Measurements from ENCODE around the gene SNAP23.

Gene SNAP23

DNA sequence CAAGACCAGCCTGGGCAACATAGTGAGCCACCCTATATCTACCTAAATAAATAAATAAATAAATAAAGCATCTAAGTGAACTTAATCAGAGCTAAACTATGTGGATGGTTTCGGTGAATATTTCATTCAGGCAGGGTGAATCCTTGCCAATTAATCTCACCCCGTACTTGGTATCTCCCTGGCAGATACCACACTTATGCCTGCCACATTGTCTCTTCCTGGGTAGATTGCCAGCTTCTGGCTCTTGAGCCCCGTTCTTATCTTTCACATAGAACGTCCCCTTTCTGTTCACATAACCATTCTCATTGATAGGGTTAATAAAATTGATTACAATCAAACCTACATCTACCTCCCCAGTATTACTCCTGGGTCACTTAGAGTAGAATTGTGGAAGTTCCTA is 7.0 kb downstream of the SNAP23 start:
- Histone ChIP-seq H3K4me3 (ENCODE audit: low read depth in 1 of 2, low read length in 2 of 2) (no peak overlapping the region), H3K9me3 (ENCODE audit: insufficient read depth, low read length, severe bottlenecking) (no peaks in the 10 kb centered on the region), H3K27ac (ENCODE audit: low read length) (no peak overlapping the region), H4K20me1 (ENCODE audit: insufficient read depth, low read length) (no peaks in the 10 kb centered on the region), H3K4me2 (ENCODE audit: insufficient read depth, low read length) (no peak overlapping the region), H3K4me1 (ENCODE audit: insufficient read depth, low read length) (peaks cover 8% of the 10 kb centered on the region; the same call in 1 of the 2 replicates), H3K79me2 (ENCODE audit: insufficient read depth, low read length) (peaks cover 54% of the 10 kb centered on the region), H3K36me3 (ENCODE audit: insufficient read depth, low read length) (no peaks in the 10 kb centered on the region), H2AFZ (ENCODE audit: low read depth, low read length) (no peak overlapping the region), H3K27me3 (ENCODE audit: insufficient read depth, low read length, poor library complexity) (no peaks in the 10 kb centered on the region), H3K9ac (ENCODE audit: low read depth, low read length) (no peak overlapping the region)
- no peak for TF ChIP-seq EZH2 (IDR thresholded peaks at IDR 0.05; ENCODE audit: borderline replicate concordance, low read depth, low read length, severe bottlenecking)
- TF ChIP-seq, protein P1, sequence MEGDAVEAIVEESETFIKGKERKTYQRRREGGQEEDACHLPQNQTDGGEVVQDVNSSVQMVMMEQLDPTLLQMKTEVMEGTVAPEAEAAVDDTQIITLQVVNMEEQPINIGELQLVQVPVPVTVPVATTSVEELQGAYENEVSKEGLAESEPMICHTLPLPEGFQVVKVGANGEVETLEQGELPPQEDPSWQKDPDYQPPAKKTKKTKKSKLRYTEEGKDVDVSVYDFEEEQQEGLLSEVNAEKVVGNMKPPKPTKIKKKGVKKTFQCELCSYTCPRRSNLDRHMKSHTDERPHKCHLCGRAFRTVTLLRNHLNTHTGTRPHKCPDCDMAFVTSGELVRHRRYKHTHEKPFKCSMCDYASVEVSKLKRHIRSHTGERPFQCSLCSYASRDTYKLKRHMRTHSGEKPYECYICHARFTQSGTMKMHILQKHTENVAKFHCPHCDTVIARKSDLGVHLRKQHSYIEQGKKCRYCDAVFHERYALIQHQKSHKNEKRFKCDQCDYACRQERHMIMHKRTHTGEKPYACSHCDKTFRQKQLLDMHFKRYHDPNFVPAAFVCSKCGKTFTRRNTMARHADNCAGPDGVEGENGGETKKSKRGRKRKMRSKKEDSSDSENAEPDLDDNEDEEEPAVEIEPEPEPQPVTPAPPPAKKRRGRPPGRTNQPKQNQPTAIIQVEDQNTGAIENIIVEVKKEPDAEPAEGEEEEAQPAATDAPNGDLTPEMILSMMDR (IDR thresholded peaks at IDR 0.05; ENCODE audit: borderline replicate concordance, extremely low read depth, low read length, poor library complexity, severe bottlenecking) = no peak
- ATAC-seq (ENCODE audit: insufficient read depth, low read depth) (no peak), DNase-seq (no peak)

DNA sequence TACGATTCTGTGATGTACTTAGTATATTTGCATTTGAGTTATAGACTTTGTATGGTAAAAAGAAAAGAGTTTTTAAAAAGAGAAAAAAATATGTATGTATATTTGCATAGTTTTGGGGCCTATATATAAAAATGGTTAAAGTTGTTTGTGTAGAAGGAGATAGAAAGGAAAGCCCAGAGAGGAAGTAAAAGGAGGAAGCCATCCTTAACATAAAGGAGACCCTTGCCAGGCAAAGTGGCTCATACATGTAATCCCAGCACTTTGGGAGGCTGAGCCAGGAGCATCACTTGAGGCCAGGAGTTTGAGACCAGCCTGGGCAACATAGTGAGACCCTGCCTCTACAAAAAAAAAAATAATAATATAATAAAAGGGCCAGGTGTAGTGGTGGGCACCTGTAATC is 8.4 kb downstream of the SNAP23 start:
- H2AFZ ChIP-seq (ENCODE audit: low read depth, low read length) = no peak overlapping the region
- no peaks in the 10 kb centered on the region for H3K9me3 ChIP-seq (ENCODE audit: insufficient read depth, low read length, severe bottlenecking)
- H3K4me2 ChIP-seq (ENCODE audit: insufficient read depth, low read length) = no peak overlapping the region
- no peaks in the 10 kb centered on the region for H3K27me3 ChIP-seq (ENCODE audit: insufficient read depth, low read length, poor library complexity)
- no peak overlapping the region for H3K9ac ChIP-seq (ENCODE audit: low read depth, low read length)
- no peak overlapping the region for H3K27ac ChIP-seq (ENCODE audit: low read length)
- H3K36me3 ChIP-seq (ENCODE audit: insufficient read depth, low read length) = no peaks in the 10 kb centered on the region
- DNase-seq = no peak
- no peaks in the 10 kb centered on the region for H3K4me1 ChIP-seq (ENCODE audit: insufficient read depth, low read length)
- no peak for ATAC-seq (ENCODE audit: insufficient read depth, low read depth)
- TF ChIP-seq, protein P1 (IDR thresholded peaks at IDR 0.05; ENCODE audit: borderline replicate concordance, extremely low read depth, low read length, poor library complexity, severe bottlenecking) = no peak
- no peak for TF ChIP-seq EZH2 (IDR thresholded peaks at IDR 0.05; ENCODE audit: borderline replicate concordance, low read depth, low read length, severe bottlenecking)
- H4K20me1 ChIP-seq (ENCODE audit: insufficient read depth, low read length) = 0 out of 2 replicates have a peak, but pooled peaks cover 2% of the 10 kb centered on the region
- H3K4me3 ChIP-seq (ENCODE audit: low read depth in 1 of 2, low read length in 2 of 2) = no peak overlapping the region
- peaks cover 41% of the 10 kb centered on the region for H3K79me2 ChIP-seq (ENCODE audit: insufficient read depth, low read length)

DNA sequence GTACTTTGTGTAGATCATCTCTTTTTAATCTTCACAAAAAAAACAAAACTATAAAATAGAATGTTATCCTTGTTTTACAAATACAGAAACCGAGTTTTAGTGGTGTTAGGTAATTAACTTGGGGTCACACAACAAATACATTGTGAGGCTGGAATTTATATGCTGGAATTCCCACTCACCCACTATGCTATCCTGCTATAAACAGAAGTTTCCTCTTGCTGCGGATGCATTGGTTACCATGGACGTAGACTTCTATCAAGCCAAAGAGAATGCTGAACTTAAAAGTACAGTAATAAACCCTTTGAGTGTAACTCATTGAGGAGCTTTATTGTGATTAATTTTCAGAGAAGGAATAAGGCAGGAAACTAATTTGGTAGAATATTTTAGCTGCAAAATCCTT is 9.2 kb downstream of the SNAP23 start:
- 0 out of 2 replicates have a peak, but pooled peaks cover 2% of the 10 kb centered on the region for H4K20me1 ChIP-seq (ENCODE audit: insufficient read depth, low read length)
- no peaks in the 10 kb centered on the region for H3K36me3 ChIP-seq (ENCODE audit: insufficient read depth, low read length)
- DNase-seq (no peak), ATAC-seq (ENCODE audit: insufficient read depth, low read depth) (no peak)
- H3K79me2 ChIP-seq (ENCODE audit: insufficient read depth, low read length) = peaks cover 39% of the 10 kb centered on the region
- TF ChIP-seq EZH2 (IDR thresholded peaks at IDR 0.05; ENCODE audit: borderline replicate concordance, low read depth, low read length, severe bottlenecking) = no peak
- TF ChIP-seq, protein P1 (IDR thresholded peaks at IDR 0.05; ENCODE audit: borderline replicate concordance, extremely low read depth, low read length, poor library complexity, severe bottlenecking) = no peak
- H3K9me3 ChIP-seq (ENCODE audit: insufficient read depth, low read length, severe bottlenecking) = no peaks in the 10 kb centered on the region
- no peaks in the 10 kb centered on the region for H3K27me3 ChIP-seq (ENCODE audit: insufficient read depth, low read length, poor library complexity)
- H3K4me3 ChIP-seq (ENCODE audit: low read depth in 1 of 2, low read length in 2 of 2) = no peak overlapping the region
- no peaks in the 10 kb centered on the region for H3K4me1 ChIP-seq (ENCODE audit: insufficient read depth, low read length)
- H3K9ac ChIP-seq (ENCODE audit: low read depth, low read length) = no peak overlapping the region
- no peak overlapping the region for H3K4me2 ChIP-seq (ENCODE audit: insufficient read depth, low read length)
- H3K27ac ChIP-seq (ENCODE audit: low read length) = no peak overlapping the region
- no peak overlapping the region for H2AFZ ChIP-seq (ENCODE audit: low read depth, low read length)

GRCh38 chr15:42507514-42507913 is 12.1 kb downstream of the SNAP23 start:
- H2AFZ ChIP-seq (ENCODE audit: low read depth, low read length) = no peak overlapping the region
- H3K9ac ChIP-seq (ENCODE audit: low read depth, low read length) = no peak overlapping the region
- H4K20me1 ChIP-seq (ENCODE audit: insufficient read depth, low read length) = 0 out of 2 replicates have a peak, but pooled peaks cover 2% of the 10 kb centered on the region
- TF ChIP-seq, protein P1 (IDR thresholded peaks at IDR 0.05; ENCODE audit: borderline replicate concordance, extremely low read depth, low read length, poor library complexity, severe bottlenecking) = no peak
- TF ChIP-seq EZH2 (IDR thresholded peaks at IDR 0.05; ENCODE audit: borderline replicate concordance, low read depth, low read length, severe bottlenecking) = no peak
- no peaks in the 10 kb centered on the region for H3K36me3 ChIP-seq (ENCODE audit: insufficient read depth, low read length)
- no peak overlapping the region for H3K4me2 ChIP-seq (ENCODE audit: insufficient read depth, low read length)
- DNase-seq (no peak), ATAC-seq (ENCODE audit: insufficient read depth, low read depth) (no peak)
- H3K4me3 ChIP-seq (ENCODE audit: low read depth in 1 of 2, low read length in 2 of 2) = no peak overlapping the region
- H3K9me3 ChIP-seq (ENCODE audit: insufficient read depth, low read length, severe bottlenecking) = no peaks in the 10 kb centered on the region
- H3K4me1 ChIP-seq (ENCODE audit: insufficient read depth, low read length) = no peaks in the 10 kb centered on the region
- no peak overlapping the region for H3K27ac ChIP-seq (ENCODE audit: low read length)
- no peaks in the 10 kb centered on the region for H3K27me3 ChIP-seq (ENCODE audit: insufficient read depth, low read length, poor library complexity)
- H3K79me2 ChIP-seq (ENCODE audit: insufficient read depth, low read length) = peaks cover 21% of the 10 kb centered on the region; the same call in 1 of the 2 replicates

Measured in DND-41 (cell line).